HL-60 (cell line): Measurements from ENCODE around the gene NFIA.

Source experiments
- DNase-seq, 2 experiments: peaks; one replicate each; pipeline ENCODE4 v3.0.0-alpha.2; 2010 to 2020; ENCODE audit warnings: low read depth in 1 of 2, low spot score in 1 of 2
- H3K27ac ChIP-seq: fragments of 250-450 bp; sonication (Bioruptor Pico); replicated peaks from 2 replicates; pipeline ENCODE4 v1.5.1; 2020; ENCODE audit warnings: mild to moderate bottlenecking, moderate library complexity
- H3K27me3 ChIP-seq: fragments of 250-450 bp; sonication (Bioruptor Pico); 2 replicates; pipeline ENCODE4 v1.5.1; 2021; ENCODE audit warnings: mild to moderate bottlenecking, moderate library complexity; ENCODE audit not compliant: insufficient read depth, poor library complexity, severe bottlenecking
- H3K4me3 ChIP-seq: replicated peaks from 2 replicates; pipeline ENCODE4 v1.5.1; 2011; ENCODE audit warnings: mild to moderate bottlenecking, control low read depth, low read length; ENCODE audit not compliant: insufficient read depth
- CTCF ChIP-seq: IDR thresholded peaks from one replicate; pipeline ENCODE4 v1.5.1; 2011; ENCODE audit warnings: low read length, control low read depth, inconsistent platforms; ENCODE audit not compliant: insufficient read depth
- GABPA ChIP-seq: IDR thresholded peaks from 2 replicates; pipeline ENCODE4 v1.6.1; 2012; ENCODE audit warnings: low read depth
- POLR2AphosphoS5 ChIP-seq: IDR thresholded peaks from 2 replicates; pipeline ENCODE4 v1.6.1; 2012; ENCODE audit warnings: low read depth
- REST ChIP-seq: IDR thresholded peaks from 2 replicates; pipeline ENCODE4 v1.6.1; 2012; ENCODE audit warnings: low read depth; ENCODE audit not compliant: insufficient replicate concordance
- SPI1 ChIP-seq: IDR thresholded peaks from 2 replicates; pipeline ENCODE4 v1.6.1; 2012; ENCODE audit warnings: low read depth, mild to moderate bottlenecking, borderline replicate concordance

Gene NFIA

DNA sequence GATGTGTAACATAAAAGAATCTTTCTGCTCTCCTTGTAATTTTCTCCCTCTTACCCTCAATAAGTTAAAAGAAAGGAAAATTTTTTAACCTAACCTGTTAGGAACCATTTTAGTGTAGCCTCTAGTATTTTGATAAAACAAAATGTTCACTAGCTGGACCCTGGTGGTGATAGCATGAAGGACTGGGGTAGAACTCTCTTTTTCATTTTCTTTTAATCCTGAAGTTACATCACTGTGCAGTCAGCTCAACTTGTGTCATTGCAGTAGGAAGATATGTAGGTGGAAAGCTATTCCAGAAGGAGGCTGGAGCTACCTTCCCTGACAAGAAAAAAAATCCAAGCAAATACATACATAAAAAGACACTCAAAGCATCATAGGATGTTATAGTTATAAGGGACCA, 39.3 kb downstream of the NFIA start:
- no peaks in the 10 kb centered on the region for H3K27me3 ChIP-seq
- no peak overlapping the region for H3K27ac ChIP-seq
- H3K4me3 ChIP-seq, result no peak overlapping the region
- TF ChIP-seq POLR2AphosphoS5, result no peak
- no peak for DNase-seq

DNA sequence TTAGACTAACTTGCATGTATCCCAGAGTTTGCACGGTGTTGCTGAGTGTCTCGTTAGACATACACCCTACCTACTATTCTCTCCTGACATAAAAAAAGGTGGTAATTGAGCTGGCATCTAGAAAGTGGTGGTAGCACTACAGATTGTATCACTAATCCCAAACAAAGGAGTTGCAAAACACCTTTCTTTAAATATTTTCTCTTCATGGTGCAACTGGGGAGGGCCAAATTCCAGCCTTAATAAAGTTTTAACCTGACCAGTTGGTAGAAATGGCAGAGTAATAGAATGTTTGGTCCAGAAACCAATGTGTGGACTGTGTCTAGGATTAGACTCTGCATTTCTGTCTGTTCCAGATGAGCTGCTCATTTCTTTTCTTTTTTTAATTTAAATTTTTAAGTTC, 40.0 kb downstream of the NFIA start:
- H3K27me3 ChIP-seq, result no peaks in the 10 kb centered on the region
- H3K4me3 ChIP-seq, result no peak overlapping the region
- DNase-seq, result no peak
- H3K27ac ChIP-seq, result no peak overlapping the region
- TF ChIP-seq SPI1, result no peak
- no peak for TF ChIP-seq GABPA
- TF ChIP-seq REST, result no peak
- TF ChIP-seq CTCF, result no peak
- TF ChIP-seq POLR2AphosphoS5, result no peak

DNA sequence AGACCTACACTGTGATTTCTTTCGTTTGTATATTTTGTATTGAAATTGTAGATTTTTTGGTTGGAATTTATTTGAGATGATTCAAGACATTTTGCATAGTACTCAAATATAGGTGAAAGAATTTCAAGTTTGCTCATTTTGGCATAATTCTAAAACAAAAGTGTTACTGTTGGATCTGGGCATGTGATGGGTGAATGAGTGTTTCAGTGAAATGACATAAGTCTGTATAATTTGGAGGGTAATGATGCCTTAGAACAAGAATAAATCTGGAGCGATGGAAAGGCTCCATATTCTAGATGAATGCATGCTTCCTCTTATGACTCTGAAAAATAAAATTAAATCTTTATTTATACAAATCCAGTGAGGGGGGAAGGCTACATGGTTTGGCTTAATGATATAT, 41.0 kb downstream of the NFIA start:
- no peak for DNase-seq
- no peak overlapping the region for H3K4me3 ChIP-seq
- TF ChIP-seq CTCF, result no peak
- no peak for TF ChIP-seq GABPA
- no peak for TF ChIP-seq REST
- TF ChIP-seq SPI1, result no peak
- no peak for TF ChIP-seq POLR2AphosphoS5
- no peak overlapping the region for H3K27ac ChIP-seq
- H3K27me3 ChIP-seq, result no peaks in the 10 kb centered on the region

DNA sequence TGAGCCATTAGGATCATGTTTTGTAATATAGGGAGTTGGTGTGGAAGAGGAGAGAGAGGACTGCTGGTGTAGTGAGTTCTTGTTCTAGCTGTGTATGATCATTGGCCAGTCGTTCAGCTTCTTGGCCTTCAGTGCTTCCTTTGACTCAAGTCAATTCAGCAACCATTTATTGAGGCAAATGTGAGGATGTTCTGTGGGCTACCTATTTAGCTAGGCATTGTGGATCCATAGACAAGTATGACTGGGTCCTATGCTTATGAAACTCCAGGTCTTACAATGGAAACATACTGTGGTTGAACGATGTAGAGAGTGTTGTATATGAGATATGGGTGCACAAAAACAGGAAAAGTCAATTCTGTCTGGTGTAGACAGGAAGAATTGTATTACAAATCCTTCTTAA, 41.7 kb downstream of the NFIA start:
- no peak overlapping the region for H3K4me3 ChIP-seq
- no peak overlapping the region for H3K27ac ChIP-seq
- no peaks in the 10 kb centered on the region for H3K27me3 ChIP-seq
- no peak for DNase-seq
- no peak for TF ChIP-seq GABPA
- TF ChIP-seq CTCF, result no peak
- no peak for TF ChIP-seq POLR2AphosphoS5
- no peak for TF ChIP-seq SPI1
- no peak for TF ChIP-seq REST
